Measurements from ENCODE around the gene ENTPD1.
"Not testable (repeated sequence)": the region's sequence is repeated elsewhere in the genome, so short reads cannot be mapped to it uniquely, and the experiment has no call there.

DNA sequence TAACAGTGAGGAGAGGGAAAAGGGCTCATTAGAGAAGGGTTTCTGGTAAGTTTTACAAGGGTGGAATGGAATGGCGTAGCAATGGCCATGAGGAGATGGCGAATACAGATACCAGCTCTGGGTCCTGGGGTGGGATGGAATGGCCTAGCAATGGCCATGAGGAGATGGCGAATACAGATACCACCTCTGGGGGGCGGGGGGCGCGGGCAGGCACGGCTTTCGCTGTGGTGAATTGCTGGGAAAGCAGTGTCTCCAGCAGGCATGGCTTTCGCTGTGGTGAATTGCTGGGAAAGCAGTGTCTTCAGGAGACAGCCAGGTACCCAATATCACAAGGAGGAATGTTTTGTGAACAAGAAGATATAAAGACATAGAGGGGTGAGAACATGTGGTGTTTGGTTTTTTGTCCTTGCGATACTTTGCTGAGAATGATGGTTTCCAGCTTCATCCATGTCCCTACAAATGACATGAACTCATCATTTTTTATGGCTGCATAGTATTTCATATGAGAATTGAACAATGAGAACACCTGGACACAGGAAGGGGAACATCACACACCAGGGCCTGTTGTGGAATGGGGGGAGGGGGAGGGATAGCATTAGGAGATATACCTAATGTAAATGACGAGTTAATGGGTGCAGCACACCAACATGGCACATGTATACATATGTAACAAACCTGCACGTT, 150.1 kb downstream of the ENTPD1 start:
- TF ChIP-seq, protein P1, sequence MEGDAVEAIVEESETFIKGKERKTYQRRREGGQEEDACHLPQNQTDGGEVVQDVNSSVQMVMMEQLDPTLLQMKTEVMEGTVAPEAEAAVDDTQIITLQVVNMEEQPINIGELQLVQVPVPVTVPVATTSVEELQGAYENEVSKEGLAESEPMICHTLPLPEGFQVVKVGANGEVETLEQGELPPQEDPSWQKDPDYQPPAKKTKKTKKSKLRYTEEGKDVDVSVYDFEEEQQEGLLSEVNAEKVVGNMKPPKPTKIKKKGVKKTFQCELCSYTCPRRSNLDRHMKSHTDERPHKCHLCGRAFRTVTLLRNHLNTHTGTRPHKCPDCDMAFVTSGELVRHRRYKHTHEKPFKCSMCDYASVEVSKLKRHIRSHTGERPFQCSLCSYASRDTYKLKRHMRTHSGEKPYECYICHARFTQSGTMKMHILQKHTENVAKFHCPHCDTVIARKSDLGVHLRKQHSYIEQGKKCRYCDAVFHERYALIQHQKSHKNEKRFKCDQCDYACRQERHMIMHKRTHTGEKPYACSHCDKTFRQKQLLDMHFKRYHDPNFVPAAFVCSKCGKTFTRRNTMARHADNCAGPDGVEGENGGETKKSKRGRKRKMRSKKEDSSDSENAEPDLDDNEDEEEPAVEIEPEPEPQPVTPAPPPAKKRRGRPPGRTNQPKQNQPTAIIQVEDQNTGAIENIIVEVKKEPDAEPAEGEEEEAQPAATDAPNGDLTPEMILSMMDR (tag by site-specific recombination; IDR thresholded peaks at IDR 0.05), result not testable (repeated sequence)
- TF ChIP-seq ZNF174 (tag by site-specific recombination; IDR thresholded peaks at IDR 0.05); ZBTB26 (tag by site-specific recombination; optimal IDR thresholded peaks at IDR 0.05); ZNF274 (IDR thresholded peaks at IDR 0.05; ENCODE audit: low read length); ZNF274 (tag by site-specific recombination; IDR thresholded peaks at IDR 0.05; ENCODE audit: borderline replicate concordance); KLF1 (tag by site-specific recombination; IDR thresholded peaks at IDR 0.05); ZNF660 (tag by site-specific recombination; IDR thresholded peaks at IDR 0.05); ZBTB1 (tag by site-specific recombination; IDR thresholded peaks at IDR 0.05); YY1 (tag by site-specific recombination; IDR thresholded peaks at IDR 0.05); SP3 (tag by site-specific recombination; IDR thresholded peaks at IDR 0.05): not testable (repeated sequence)
- TF ChIP-seq, protein P2, sequence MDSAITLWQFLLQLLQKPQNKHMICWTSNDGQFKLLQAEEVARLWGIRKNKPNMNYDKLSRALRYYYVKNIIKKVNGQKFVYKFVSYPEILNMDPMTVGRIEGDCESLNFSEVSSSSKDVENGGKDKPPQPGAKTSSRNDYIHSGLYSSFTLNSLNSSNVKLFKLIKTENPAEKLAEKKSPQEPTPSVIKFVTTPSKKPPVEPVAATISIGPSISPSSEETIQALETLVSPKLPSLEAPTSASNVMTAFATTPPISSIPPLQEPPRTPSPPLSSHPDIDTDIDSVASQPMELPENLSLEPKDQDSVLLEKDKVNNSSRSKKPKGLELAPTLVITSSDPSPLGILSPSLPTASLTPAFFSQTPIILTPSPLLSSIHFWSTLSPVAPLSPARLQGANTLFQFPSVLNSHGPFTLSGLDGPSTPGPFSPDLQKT (IDR thresholded peaks at IDR 0.05; ENCODE audit: borderline replicate concordance, low read depth, low read length), result not testable (repeated sequence)

All from HEK293 (cell line).